HG02763 (cell line): ENCODE data around the gene PLEKHM1.

ENCODE experiments used
- ATAC-seq: cut with Tn5 transposase; IDR thresholded peaks from one replicate; pipeline ENCODE4 v1.9.1; 2021; ENCODE audit warnings: mild to moderate bottlenecking, moderate library complexity; ENCODE audit not compliant: unreplicated experiment

The PLEKHM1 gene

GRCh38 chr17:45428931-45429338 is 61.6 kb downstream of the PLEKHM1 start:
- no peak for ATAC-seq

GRCh38 chr17:45428050-45428617 is 62.4 kb downstream of the PLEKHM1 start:
- ATAC-seq = peak; percentile 42

GRCh38 chr17:45427181-45427835 is 63.2 kb downstream of the PLEKHM1 start:
- ATAC-seq = no peak

GRCh38 chr17:45426561-45426960 is 64.0 kb downstream of the PLEKHM1 start:
- ATAC-seq = no peak

- no peak for ATAC-seq
Measured at GRCh38 chr17:45425984-45426413, 64.5 kb downstream of the PLEKHM1 start.

GRCh38 chr17:45425125-45425983 is 65.2 kb downstream of the PLEKHM1 start:
- ATAC-seq = no peak

- no peak for ATAC-seq
Measured at GRCh38 chr17:45424769-45425124, 65.8 kb downstream of the PLEKHM1 start.

GRCh38 chr17:45423975-45424335 is 66.6 kb downstream of the PLEKHM1 start:
- no peak for ATAC-seq

GRCh38 chr17:45423304-45423974 is 67.1 kb downstream of the PLEKHM1 start:
- ATAC-seq = no peak

- ATAC-seq = no peak
Measured at GRCh38 chr17:45414990-45415881, 75.3 kb downstream of the PLEKHM1 start.

- no peak for ATAC-seq
Measured at GRCh38 chr17:45413498-45413923, 77.0 kb downstream of the PLEKHM1 start.

- ATAC-seq = no peak
Measured at GRCh38 chr17:45411348-45412105, 79.0 kb downstream of the PLEKHM1 start.

- no peak for ATAC-seq
Measured at GRCh38 chr17:45410144-45411091, 80.1 kb downstream of the PLEKHM1 start.

- ATAC-seq = no peak
Measured at GRCh38 chr17:45409659-45410076, 80.9 kb downstream of the PLEKHM1 start.

- ATAC-seq = no peak
Measured at GRCh38 chr17:45408611-45409421, 81.7 kb downstream of the PLEKHM1 start.

- no peak for ATAC-seq
Measured at GRCh38 chr17:45406107-45406506, 84.4 kb downstream of the PLEKHM1 start.

- no peak for ATAC-seq
Measured at GRCh38 chr17:45405250-45406086, 85.1 kb downstream of the PLEKHM1 start.
